Measurements from ENCODE around the gene CDCA7. TPM values are rescaled to one million over a fixed set of nuclear protein-coding genes. Genes with fewer than 3 reads are reported as not detected.

The CDCA7 gene
- total and polyA plus RNA-seq, 2 donors (not counting 3 experiments of a cell fraction or from before 2014, with no cell fraction given): 14.9 to 29.7 TPM

- intact Hi-C loops (cut with micrococcal nuclease): loop anchor here (1.0 to 10.0 kb wide), 4 partner anchors 140 to 549 kb away; no protein-coding TSS in a partner anchor
Measured at GRCh38 chr2:173355132-173355865, 627 bp downstream of the CDCA7 start.

GRCh38 chr2:173355866-173356508, 1.3 kb downstream of the CDCA7 start:
- peak overlapping the region; percentile 96 for H3K9ac ChIP-seq (replicated peaks; ENCODE audit: extremely low read depth, insufficient read depth, low read length)
- intact Hi-C loops (cut with micrococcal nuclease) (loop anchor here (1.0 to 10.0 kb wide), 4 partner anchors 141 to 550 kb away; no protein-coding TSS in a partner anchor), dilution Hi-C loops (cut with MboI; ENCODE audit: extremely low pct_ligation_motif_present, low sequenced_read_pairs) (no loop called here)
- peaks cover 35% of the 10 kb centered on the region for H3K79me2 ChIP-seq (ENCODE audit: control insufficient read depth, insufficient read depth, low read length)
- TSS peak; percentile 34 for BruUV-seq (replicated peaks)
- ChIA-PET POLR2A (no interaction called here), CTCF (interaction anchor here (0.8 kb wide), 1 partner anchor 328 kb away, joined by 3 read pairs; no protein-coding TSS in a partner anchor)
- H3K4me2 ChIP-seq (ENCODE audit: insufficient read depth, low read length): peak overlapping the region; percentile 88
- peak; percentile 36 for DNase-seq (ENCODE audit: low read depth, low spot score)
- peak overlapping the region; percentile 52 to 80 (median 55) for H3K4me3 ChIP-seq (replicated peaks in 1 of 3; ENCODE audit: insufficient read depth in 1 of 3, low read depth in 1 of 3, low read length in 3 of 3)
- TF ChIP-seq POLR2A (IDR thresholded peaks at IDR 0.05; ENCODE audit: low read depth, low read length) (no peak), EZH2 (IDR thresholded peaks at IDR 0.05; ENCODE audit: borderline replicate concordance, low read depth, low read length, severe bottlenecking) (no peak)
- H3K36me3 ChIP-seq (ENCODE audit: control insufficient read depth in 2 of 2, extremely low read depth in 1 of 2, insufficient read depth in 2 of 2, low read length in 2 of 2): no peaks in the 10 kb centered on the region
- peak overlapping the region; percentile 15 for H3K27ac ChIP-seq (ENCODE audit: insufficient read depth, low read depth, low read length)
- peaks cover 0 to 3% of the 10 kb centered on the region in 2 experiments for H3K27me3 ChIP-seq (ENCODE audit: control insufficient read depth in 2 of 2, insufficient read depth in 2 of 2, low read length in 2 of 2)
- H4K20me1 ChIP-seq (replicated peaks; ENCODE audit: control insufficient read depth, extremely low read depth, insufficient read depth, low read length): no peaks in the 10 kb centered on the region
- peaks cover 8% of the 10 kb centered on the region for H3K4me1 ChIP-seq (ENCODE audit: control insufficient read depth, extremely low read depth, insufficient read depth, low read length)
- peak; percentile 60 for FAIRE-seq
- no peaks in the 10 kb centered on the region for H3K9me3 ChIP-seq (replicated peaks; ENCODE audit: control insufficient read depth, insufficient read depth, low read length)
- no peaks in the 10 kb centered on the region for H3K9me1 ChIP-seq (replicated peaks; ENCODE audit: control insufficient read depth, extremely low read depth, insufficient read depth, low read length)
- H2AFZ ChIP-seq (ENCODE audit: low read depth, low read length): peak overlapping the region; percentile 89

More at GRCh38 chr2:173355132-173355865, 627 bp downstream of the CDCA7 start:
- Histone ChIP-seq H4K20me1 (replicated peaks; ENCODE audit: control insufficient read depth, extremely low read depth, insufficient read depth, low read length) (no peaks in the 10 kb centered on the region), H3K4me3 (replicated peaks in 1 of 3; ENCODE audit: insufficient read depth in 1 of 3, low read depth in 1 of 3, low read length in 3 of 3) (peak overlapping the region; percentile 52 to 90 (median 80)), H3K9ac (replicated peaks; ENCODE audit: extremely low read depth, insufficient read depth, low read length) (peak overlapping the region; percentile 96), H2AFZ (ENCODE audit: low read depth, low read length) (peak overlapping the region; percentile 97), H3K79me2 (ENCODE audit: control insufficient read depth, insufficient read depth, low read length) (peaks cover 34% of the 10 kb centered on the region), H3K9me3 (replicated peaks; ENCODE audit: control insufficient read depth, insufficient read depth, low read length) (no peaks in the 10 kb centered on the region), H3K4me2 (ENCODE audit: insufficient read depth, low read length) (peak overlapping the region; percentile 88), H3K27ac (ENCODE audit: insufficient read depth, low read depth, low read length) (peak overlapping the region; percentile 92), H3K4me1 (ENCODE audit: control insufficient read depth, extremely low read depth, insufficient read depth, low read length) (peaks cover 8% of the 10 kb centered on the region), H3K27me3 (ENCODE audit: control insufficient read depth in 2 of 2, insufficient read depth in 2 of 2, low read length in 2 of 2) (peaks cover 0 to 3% of the 10 kb centered on the region in 2 experiments), H3K9me1 (replicated peaks; ENCODE audit: control insufficient read depth, extremely low read depth, insufficient read depth, low read length) (no peaks in the 10 kb centered on the region), H3K36me3 (ENCODE audit: control insufficient read depth in 2 of 2, extremely low read depth in 1 of 2, insufficient read depth in 2 of 2, low read length in 2 of 2) (no peaks in the 10 kb centered on the region)
- DNase-seq (ENCODE audit: low read depth, low spot score) (peak; percentile 77), FAIRE-seq (no peak)
- ChIA-PET POLR2A (no interaction called here), CTCF (interaction anchor here (0.8 kb wide), 1 partner anchor 328 kb away, joined by 3 read pairs; no protein-coding TSS in a partner anchor)
- TSS peak; percentile 54 for BruUV-seq (replicated peaks)
- TF ChIP-seq POLR2AphosphoS5 (IDR thresholded peaks at IDR 0.05; ENCODE audit: insufficient read depth, low read depth, low read length) (peak; percentile 14), MAX (IDR thresholded peaks at IDR 0.05; ENCODE audit: insufficient read depth, insufficient read length) (peak; percentile 47), FOS (IDR thresholded peaks at IDR 0.05; ENCODE audit: borderline replicate concordance, insufficient read depth, low read length) (no peak)
- dilution Hi-C loops (cut with MboI; ENCODE audit: extremely low pct_ligation_motif_present, low sequenced_read_pairs): no loop called here

All from endothelial cell of umbilical vein (primary cell).